8988T (cell line): ENCODE data around the gene SLBP.
A peak's percentile ranks its signal among the peaks of the same experiment; 100 is the strongest.
"Not testable (repeated sequence)": the region's sequence is repeated elsewhere in the genome, so short reads cannot be mapped to it uniquely, and the experiment has no call there.

Experiments used
- DNase-seq: peaks from one replicate; pipeline ENCODE4 v3.0.0; 2011

SLBP gene

DNA sequence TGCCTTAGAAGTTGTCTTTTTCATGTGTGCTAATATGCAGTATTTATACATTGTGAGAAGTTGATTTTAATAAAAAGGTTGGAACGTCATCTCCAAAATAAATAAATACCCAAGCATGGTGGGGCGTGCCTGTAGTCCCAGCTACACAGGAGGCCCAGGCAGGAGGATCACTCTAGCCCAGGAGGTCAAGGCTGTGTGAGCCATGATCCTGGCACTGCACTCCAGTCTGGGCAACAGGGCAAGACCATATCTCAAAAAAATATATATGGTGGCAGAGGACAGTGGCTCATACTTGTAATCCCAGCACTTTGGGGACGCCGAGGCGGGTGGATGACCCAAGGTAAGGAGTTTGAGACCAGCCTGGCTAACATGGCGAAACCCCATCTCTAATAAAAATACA is 6.4 kb downstream of the SLBP start:
- DNase-seq = no peak

DNA sequence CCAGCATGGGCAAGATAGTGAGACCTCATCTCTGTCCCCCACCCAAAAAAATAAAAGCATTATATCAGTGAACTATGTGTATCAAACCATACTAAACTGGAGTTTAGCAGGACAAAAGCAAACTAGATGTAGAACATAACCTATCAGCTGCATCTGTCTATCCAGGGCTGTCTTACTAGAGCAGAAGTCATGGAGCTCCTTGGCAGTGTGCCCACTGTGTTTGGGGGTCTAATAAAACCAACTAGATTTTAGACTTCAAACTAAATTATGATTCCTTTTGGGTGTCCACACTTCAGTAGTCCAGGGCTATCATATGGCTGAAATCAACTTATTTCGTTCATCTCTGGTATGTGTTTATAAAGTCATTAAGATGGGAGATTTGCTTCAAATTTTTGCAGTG is 8.3 kb downstream of the SLBP start:
- no peak for DNase-seq

DNA sequence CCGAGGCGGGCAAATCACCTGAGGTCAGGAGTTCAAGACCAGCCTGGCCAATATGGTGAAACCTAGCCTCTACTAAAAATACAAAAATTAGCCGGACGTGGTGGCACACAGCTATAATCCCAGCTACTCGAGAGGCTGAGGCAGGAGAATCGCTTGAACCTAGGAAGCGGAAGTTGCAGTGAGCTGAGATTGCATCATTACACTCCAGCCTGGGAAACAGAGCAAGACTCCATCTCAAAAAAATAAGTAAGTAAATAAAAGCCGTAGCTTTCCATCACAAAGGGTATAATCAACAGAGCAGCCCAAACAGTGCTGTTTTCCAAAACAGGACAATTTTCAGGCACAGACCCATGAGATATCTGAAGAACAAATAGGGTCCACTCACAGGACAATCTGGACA is 10.4 kb downstream of the SLBP start:
- DNase-seq = not testable (repeated sequence)

DNA sequence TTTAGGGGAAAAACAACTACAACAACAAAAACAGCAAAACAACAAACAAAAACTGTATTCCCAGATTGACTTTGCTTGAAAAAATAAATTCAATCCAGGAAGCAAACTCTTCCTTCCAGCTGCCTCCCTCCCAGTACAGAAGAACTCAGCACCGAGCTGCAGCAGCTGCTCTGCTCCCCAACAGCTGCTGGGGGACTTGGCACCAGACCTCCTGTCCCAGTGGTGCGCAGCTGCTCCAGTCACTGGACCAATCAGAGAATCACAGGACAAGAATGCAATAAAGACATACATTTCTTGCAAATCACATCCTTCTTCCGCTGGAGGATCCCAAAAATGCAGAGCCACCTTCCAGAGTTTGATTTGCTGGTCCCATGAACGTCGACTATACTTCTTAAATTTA is 16.2 kb downstream of the SLBP start:
- DNase-seq = no peak

DNA sequence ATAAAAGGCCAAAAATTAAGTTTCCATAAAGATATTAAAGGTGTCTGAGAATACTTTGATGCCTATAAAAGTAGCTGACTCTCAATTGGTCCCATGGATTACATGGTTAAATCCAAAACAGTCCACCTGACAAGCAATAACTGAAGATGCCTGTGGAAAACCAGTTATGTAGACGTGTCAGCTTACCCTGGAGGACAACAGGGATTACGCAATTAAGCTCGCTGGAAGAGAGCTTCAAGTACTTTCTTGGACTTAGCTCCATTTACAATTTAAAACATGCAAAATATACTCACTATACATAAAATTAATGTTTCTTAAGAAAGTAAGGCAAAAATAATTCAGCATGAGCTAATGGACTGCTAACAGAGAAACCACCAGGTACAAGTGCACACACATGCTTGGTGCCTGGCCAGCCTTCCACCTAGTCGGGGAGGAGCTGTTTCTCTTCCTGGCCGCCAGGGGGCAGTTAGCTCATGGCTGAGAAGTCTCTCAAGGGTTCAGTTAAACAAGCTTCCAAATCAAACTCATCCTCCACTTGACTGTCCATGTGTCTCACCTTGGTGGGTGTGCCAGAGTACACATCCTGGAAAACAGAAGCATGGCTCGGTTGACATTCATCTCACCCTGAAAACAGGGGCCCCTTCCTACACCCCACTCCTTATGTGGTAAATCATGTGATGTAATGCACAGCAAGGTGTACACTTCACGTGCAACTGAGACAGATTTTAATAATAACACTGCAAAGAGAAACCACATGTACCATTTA is 18.8 kb downstream of the SLBP start:
- DNase-seq = peak; percentile 50

DNA sequence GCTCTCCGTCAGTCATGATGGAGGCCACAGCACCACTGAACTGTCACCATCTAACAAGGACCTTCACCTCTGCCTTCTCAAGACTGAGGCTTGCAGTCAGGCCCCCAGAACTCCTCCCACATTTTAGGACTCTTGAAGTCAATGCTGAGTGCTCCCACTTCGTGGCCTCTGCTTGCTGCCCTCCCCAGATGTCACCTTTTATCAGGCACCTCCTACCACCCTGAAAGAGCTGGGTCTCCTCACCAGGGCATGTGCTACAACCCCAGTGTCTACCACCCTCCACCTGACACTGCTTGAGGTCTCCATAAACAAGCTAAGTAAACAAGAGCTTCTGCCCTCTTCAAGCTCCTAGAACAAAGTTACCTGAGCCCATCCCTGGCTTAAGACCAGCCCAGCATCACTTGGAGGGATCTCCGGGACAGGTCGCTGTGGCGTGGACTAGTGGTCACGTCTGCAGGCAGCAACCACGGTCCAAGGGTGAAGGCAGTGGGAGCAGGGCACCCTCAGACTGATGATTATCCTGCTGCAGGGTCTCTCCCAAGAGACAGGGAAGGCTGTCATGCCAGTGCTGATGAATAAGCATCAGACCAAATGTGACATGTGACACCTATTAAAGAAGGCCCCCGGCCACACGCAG is 20.3 kb downstream of the SLBP start:
- DNase-seq = no peak

DNA sequence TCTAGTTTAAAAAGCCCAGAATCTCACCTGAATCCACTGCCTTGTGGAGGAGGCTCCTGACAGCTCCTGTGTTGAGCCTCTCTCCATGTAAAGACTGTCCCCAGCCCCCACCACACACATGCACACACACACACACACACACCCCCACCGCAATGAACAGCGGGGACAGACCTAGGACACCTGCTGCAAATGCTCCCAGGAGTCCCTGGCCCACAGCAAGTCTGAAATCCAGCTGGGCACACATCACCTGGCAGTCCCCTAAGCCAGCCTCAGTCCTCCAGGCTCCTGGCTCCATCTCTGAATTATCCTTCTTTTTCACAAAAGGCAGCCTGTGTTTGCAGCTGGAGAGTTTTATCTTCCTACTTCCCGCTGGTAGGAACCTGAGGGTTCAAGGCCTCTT is 21.4 kb downstream of the SLBP start:
- DNase-seq = no peak

DNA sequence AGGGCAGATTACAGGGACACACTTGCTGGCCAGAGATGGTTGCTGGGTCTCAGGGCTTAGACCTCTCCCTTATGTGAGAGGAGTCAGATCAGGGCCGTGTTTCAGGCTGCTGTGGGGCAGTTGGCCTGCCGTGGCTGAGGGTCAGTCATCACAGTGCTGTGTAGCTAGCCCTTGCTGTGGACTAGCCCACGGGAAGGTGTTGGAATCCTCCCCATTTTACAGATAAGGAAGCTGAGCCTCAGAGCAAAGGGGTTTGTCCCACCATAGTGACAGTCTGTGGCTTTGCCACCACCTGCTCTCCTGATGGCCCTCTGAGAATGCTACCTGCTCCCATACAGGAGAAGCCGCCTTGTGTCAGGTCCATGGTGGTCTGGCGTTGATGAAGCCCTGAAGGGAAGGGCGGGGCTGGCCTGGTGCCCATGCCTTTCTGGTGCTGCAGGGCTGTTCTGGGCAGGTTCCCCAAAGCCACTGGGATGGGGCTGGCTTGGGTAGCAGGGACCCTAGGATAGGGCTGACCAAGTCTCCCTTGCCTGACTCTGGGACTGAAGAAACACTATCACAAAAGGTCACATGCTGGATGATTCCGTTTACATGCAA is 25.6 kb downstream of the SLBP start:
- no peak for DNase-seq

DNA sequence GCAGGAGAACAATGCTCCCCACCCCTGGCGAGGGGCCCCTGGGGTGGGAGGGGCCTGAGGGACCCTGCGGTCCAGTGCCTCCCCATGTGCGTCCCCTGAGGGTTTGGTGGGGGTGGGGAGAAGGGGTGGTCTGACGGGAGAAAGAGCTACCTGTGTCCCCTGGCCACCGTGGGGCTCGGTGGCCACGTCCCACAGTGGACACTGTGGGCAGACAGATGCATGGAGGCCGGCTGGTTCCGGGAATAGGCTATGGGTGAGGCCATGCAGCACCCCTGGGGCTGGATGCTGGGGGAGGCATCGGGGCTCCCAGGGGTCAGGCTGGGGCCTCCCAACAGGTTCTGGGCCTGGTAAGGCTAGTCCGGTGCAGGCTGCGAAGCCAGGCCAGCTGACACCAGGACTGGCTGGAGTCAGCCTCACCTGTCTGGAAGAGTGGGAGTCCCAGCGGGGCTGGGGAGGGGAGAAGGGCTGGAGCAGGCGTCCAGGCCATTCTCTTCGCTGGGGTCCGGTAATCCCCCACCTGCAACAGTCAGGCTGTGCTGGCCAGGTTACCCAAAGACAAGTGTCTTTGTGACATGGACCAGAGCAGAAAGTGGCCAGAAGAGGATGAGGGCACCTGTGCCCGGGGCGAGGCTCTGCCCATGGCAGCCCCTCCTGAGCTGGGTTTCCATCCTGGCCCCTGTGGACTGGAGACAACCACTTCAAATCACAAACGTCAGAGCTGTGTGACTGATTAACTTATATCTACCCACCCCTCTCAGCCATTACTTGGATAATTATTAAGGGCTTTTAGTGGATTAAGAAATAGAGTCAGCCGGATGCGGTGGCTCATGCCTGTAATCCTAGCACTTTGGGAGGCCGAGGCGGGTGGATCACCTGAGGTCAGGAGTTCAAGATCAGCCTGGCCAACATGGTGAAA is 26.6 kb downstream of the SLBP start:
- DNase-seq = no peak

DNA sequence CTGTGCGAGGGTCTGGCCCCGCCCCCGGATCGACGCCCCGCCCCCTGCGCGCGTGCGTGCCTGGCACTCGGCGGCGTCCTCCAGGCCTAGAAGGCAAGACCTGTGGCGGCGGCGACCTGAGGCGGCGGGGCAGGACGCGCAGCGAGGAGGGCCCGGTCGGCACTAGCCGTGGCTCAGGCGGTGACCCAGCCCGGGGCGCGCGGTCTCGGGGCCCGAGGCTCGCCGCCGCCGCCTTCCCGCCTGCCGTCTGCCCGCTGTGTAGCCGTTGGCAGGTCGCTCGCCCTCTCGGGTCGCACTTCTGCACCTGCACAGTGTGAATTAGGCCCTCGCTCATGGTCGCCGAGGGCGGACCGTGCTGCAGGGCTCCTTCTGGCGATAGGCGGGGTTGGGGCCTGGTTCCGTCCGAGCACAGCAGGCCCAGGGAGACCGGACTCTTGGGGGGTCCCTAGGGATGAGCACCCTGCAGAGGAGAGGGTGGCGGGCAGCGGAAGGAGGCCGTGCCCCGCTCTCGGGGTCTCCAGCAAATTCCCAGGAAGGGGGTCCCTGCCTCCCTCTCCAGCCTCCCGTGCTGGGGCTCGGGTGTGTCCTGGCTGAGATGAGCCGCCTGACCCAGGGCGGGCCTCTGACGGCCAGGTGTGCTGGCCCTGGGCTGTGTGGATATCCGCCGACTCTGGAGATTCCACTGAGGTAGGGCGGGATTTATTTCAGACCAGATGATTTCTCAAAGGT is 27.4 kb downstream of the SLBP start:
- no peak for DNase-seq

DNA sequence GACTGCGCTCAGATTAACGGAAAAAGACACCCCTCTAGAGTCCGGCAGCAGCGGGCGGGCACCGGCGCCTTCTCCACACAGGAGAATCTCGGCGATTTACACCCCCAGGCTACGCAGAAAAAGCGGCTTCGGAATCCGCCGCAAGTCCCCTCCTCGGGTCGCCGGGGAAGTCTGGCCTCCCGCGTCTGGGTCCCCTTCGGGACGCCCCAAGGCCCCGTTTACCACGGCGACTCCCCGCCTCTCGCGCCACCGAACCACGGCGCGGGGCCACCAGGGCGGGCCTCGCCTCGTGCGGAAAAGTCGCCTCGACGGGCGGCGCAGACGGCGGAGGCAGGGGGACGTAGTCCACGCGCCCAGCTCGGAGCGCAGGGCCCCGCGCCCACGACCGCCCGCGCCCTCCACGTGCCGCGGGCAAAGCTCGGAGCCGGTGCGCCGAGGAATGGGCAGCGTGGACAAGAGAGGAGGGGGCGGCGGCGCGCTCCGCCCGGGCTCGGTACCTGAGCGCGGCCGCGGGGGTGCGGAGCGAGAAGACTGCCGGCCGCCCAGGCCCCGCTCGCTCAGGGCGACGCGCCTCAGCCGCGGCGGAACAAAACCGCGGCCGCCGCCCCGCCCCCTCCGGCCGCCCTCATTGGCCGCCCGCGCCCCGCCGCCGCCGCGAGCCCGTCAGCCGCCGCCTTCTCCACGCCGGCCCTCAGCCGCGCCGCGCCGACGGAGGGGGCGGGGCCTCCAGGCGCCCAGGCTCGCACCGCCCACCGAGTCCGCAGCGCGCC is 28.2 kb downstream of the SLBP start, which contains the start of gene FAM53A:
Gene FAM53A (minus strand): TSS at position 578 of the 770 bp plus-strand sequence. CDS start 15,572 bp downstream, outside the sequence.
- peak; percentile 81 for DNase-seq

DNA sequence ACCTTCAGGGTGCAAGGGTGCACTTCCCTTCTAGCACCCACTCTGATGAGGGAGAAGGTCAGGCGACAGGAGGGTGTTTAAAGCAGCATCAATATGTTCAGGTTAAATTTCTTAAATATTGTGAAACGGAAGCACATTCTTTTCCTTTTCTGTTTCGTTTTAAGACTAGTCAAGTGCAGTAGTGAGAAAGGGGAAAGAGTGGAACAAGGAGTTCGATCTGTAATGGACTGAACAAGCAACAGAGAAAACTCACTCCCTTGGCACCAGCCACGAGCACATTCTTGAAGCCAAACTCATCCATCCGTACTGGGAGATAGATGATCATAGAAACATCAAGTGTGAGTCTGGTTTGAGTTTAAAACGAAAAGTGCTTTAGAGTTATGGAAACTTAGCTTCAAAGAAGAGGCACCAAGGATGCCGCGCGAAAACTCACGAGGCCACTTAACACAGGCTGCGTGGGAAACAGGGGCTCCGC is 28.8 kb downstream of the SLBP start:
- no peak for DNase-seq

DNA sequence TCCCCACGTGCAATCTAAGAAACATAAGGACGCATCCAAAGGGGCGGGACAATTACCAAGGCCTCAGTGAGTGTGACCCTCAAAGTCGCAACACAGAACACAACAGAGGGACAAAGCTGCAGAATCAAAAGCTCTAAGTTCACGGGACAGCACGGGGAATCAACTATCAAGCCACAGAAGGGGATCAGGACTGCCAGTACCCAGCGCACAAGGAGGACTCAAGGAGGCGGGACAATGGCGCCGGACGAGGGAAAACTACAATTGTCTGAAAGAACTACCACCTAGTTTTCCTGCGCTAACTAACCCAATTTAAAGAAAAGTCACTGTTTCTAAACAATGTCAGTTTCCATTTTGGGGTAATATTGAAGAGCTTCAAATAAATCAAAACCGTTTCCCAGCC is 29.3 kb downstream of the SLBP start:
- no peak for DNase-seq

DNA sequence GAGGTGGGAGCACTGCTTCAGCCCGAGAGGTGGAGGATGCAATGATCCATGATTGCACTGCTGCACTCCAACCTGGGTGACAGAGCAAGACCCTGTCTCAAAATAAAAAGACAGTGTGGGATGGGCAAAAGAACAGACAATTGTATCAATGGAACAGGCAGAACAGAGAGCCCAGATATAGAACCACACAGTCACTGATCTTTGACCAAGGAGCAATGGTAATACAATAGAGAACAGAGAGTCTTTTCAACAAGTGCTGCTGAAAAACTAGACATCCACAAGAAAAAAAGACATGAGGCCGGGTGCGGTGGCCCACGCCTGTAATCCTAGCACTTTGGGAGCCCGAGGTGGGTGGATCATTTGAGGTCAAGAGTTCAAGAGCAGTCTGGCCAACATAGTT is 33.9 kb downstream of the SLBP start:
- no peak for DNase-seq

DNA sequence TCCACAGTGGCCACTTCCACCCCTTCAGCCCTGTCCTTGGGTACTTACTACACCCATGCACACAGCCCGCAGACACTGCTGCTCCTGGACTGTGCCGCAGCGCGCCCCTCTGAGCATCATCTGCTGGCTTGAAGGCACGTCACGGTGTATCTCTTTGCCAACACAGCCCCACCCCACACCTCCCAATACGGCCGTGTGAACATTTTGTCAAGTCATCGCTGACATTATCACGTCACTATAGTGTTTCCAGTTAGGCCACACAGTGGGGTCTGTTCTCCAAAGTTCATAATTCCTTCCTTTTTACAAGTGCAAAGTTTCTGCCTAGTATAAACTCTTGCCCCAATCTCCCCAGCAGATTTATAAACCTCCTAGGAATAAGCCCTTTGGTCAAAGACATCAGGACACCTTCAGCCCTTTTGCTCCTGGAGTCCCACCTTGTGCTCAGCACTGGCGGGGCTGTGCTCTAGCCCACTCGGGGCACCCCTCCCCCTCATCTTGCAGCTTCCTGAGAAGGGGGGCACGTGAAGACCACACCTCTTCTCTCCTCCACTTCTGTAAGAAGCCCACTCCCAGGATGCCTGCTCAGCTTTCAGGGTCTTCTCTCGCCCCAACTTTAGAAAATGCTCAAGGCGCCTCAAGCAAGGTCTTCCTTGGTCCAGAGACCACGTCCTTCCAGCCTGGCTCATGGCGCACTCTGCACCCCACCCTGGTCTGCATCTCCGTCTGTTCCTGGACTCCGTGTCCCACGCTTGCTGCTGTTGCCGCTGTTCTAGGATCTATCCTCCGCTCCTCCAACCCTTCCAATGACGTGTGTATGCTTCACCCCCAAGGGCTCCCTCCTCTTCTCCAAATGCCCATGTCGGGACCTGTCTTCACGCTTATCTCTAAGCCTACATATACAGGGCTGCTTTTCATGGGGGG is 35.3 kb downstream of the SLBP start:
- DNase-seq = no peak

DNA sequence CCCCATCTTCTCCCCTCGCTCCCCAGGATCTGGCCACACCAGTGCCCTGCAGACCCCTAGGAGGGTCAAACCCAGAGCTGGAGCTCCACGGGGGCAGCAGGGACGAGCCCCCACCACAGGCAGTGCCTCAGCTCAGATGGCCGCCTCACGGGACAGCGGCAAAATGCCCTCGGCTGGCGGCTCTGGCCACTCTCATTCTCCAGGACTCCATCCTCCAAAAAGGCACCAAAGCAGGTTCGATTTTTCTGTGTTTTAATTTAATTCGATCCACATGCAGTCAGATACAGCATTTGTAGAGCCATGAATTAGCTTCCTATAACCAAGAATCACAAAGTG is 36.3 kb downstream of the SLBP start:
- DNase-seq = no peak

DNA sequence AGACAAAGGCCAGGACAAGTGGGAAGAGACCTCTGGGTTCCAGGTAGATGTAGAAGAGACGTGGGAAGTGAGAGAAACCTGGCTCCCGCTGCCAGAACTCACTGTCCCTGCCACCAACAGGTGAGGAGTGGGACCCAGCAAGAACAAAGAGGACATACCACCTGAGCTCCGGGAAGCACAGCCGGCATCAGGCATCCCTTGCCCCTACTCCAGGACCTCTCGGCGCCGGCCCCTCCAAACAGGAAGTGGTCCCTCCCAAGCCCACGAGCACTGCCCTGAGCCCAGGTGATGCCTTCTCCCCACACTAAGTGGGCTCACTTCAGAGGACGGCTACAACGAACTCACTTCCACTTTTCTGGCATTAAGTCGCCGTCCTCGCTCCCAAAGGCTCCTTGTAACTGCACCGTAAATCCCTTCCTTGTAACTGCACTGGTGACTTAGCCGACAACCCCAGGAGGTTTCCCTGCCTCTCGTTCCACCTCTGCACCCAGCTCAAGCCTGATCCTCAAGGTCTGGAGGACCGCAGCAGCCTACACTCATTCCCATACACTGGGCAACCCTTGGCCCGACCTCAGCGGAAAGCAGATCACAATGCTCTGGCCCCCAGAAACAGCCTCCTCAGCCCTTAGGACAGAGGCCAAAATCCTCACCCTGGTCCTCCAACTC is 36.9 kb downstream of the SLBP start:
- no peak for DNase-seq

DNA sequence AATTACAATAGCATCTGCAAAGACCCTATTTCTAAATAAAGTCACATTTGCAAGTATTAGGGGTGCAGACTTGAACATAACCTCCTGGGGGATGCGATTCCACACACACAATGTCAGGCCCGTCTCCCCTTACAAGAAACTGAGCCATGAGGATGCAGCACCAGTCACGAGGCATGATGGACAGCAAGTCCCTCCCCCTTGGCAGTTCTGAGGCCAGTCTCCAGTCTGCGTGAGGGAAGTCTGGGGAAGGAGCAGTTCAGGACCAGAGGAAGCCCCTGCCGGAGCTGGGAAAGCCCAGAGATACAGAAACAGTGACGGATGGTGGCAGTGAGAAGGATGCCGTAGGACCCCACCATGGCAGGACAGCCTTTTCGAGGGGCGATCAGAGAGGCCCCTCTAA is 37.4 kb downstream of the SLBP start:
- DNase-seq = no peak

DNA sequence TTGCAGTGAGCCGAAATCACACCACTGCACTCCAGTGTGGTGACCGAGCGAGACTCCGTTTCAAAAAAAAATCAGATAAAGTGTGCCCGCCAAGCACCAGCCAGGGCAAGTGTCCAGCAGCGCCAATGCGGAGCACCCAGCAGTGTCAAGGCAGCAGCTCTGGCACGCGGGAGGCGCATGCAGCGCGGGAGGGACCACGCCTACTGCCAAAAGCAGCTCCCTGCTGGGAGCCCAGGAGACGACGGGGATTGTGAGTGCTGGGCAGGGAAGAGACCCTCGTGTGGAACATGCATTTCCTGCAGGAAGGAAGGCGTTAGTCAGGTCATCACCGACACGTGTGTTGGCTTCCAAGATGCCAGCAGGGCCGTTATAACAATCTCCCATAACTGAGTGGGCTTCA is 38.4 kb downstream of the SLBP start:
- DNase-seq = no peak

DNA sequence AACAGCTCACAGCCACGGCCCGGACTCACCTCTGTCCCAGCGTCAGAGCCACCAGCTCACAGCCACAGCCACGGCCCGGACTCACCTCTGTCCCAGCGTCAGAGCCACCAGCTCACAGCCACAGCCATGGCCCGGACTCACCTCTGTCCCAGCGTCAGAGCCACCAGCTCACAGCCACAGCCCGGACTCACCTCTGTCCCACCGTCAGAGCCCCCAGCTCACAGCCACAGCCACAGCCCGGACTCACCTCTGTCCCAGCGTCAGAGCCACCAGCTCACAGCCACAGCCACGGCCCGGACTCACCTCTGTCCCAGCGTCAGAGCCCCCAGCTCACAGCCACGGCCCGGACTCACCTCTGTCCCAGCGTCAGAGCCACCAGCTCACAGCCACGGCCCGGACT is 41.1 kb downstream of the SLBP start:
- not testable (repeated sequence) for DNase-seq
